ENCODE results near the gene FASTK. TPM values are rescaled to one million over a fixed set of nuclear protein-coding genes. Genes with fewer than 3 reads are reported as not detected.

FASTK gene
- total RNA-seq, 3 donors from 2014 or later = 78.6 to 122 (median 98.5) TPM

DNA sequence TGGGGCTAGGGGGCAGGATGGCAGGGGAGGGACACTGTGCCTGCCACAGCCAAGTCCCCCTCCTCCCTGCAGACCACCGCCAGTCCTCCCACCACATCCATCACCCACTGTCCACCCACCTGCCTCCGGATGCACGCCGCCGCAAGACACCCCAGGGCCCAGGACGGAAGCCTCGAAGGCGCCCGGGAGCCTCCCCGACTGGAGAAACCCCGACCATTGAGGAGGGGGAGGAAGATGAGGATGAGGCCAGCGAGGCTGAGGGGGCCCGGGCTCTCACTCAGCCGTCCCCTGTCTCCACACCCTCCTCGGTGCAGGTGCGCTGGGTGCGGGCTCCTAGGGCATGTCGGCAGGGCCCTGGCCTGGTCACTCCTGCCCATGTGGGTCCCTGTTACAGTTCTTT is 16.2 kb downstream of the FASTK start:
- DNase-seq (no peak), ATAC-seq (no peak)
- TF ChIP-seq, protein P1, sequence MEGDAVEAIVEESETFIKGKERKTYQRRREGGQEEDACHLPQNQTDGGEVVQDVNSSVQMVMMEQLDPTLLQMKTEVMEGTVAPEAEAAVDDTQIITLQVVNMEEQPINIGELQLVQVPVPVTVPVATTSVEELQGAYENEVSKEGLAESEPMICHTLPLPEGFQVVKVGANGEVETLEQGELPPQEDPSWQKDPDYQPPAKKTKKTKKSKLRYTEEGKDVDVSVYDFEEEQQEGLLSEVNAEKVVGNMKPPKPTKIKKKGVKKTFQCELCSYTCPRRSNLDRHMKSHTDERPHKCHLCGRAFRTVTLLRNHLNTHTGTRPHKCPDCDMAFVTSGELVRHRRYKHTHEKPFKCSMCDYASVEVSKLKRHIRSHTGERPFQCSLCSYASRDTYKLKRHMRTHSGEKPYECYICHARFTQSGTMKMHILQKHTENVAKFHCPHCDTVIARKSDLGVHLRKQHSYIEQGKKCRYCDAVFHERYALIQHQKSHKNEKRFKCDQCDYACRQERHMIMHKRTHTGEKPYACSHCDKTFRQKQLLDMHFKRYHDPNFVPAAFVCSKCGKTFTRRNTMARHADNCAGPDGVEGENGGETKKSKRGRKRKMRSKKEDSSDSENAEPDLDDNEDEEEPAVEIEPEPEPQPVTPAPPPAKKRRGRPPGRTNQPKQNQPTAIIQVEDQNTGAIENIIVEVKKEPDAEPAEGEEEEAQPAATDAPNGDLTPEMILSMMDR (IDR thresholded peaks at IDR 0.05) = no peak
- Histone ChIP-seq H3K4me3 (no peak overlapping the region), H3K4me1 (ENCODE audit: low read depth) (peaks cover 22% of the 10 kb centered on the region), H3K36me3 (ENCODE audit: low read depth) (peaks cover 5% of the 10 kb centered on the region), H3K9me3 (no peaks in the 10 kb centered on the region)
- intact Hi-C loops (cut with DNase I, micrococcal nuclease) = no loop called here

DNA sequence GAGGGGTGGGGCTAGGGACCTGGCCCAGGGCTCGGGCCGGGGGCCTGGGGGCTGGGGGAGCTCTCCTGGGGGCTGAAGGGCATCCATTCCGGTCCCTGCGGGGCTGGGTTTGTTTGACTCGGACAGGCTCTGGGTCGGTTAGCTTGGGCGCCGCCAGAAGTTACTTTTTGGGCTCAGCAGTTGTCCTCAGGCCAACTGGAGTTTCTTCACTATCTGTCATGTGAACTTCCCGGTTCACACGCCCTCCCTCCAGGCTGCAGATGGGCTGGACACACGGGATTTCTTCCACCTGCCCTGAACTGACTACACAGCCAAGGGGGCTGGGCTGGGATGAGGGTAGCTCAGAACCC is 17.4 kb downstream of the FASTK start:
- peak; percentile 0 for ATAC-seq
- Histone ChIP-seq H3K36me3 (ENCODE audit: low read depth) (peaks cover 5% of the 10 kb centered on the region), H3K9me3 (no peaks in the 10 kb centered on the region), H3K4me1 (ENCODE audit: low read depth) (peaks cover 29% of the 10 kb centered on the region), H3K4me3 (no peak overlapping the region)
- intact Hi-C loops (cut with DNase I, micrococcal nuclease) = no loop called here
- DNase-seq = peak in 1 of 3 donors; percentile 38
- TF ChIP-seq, protein P1 (IDR thresholded peaks at IDR 0.05) = no peak

DNA sequence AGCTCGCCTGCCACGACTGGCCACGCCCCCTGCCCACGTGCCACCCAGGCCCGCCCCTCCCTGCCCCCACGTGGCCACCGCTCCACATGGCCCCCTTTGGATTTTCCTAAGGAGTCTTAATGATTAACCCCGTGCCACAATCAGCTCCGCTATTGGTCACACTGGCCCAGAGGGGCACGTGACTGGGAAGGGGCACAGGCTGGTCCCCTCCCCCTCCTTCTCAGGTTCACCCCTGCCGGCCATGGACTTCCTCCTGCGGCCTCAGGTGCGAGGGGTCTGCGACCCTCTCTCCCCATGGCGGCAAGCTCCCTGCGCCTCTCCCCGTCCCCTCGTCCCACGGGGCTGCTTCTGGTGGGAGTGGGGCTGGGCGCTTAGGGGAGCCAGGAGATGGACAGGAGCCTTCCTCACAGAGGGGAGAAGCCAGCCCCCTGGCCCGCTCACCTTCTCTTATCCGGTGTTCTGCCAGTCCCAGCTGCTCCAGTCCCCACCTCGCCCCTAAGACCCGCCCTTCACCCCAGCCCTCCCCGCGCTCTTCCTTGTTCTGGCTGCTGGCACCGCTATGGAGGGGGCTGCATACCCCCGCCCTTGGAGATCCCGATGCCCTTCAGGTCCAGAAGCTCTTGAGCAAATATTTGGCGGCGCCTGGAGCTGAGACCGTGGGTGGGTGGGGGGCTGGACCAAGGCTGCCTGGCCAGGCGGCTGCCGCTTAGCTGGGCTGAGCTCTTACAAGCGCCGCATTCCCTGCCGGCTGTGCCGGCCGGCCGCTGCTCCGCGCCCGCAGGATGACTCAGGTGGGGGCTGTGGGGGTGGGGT is 18.0 kb downstream of the FASTK start:
- peak; percentile 85 to 91 (median 90) for DNase-seq
- TF ChIP-seq, protein P1 (IDR thresholded peaks at IDR 0.05) = no peak
- Histone ChIP-seq H3K36me3 (ENCODE audit: low read depth) (no peaks in the 10 kb centered on the region), H3K4me1 (ENCODE audit: low read depth) (peaks cover 29% of the 10 kb centered on the region), H3K9me3 (no peaks in the 10 kb centered on the region), H3K4me3 (no peak overlapping the region)
- ATAC-seq = peak; percentile 61
- intact Hi-C loops (cut with DNase I, micrococcal nuclease) = no loop called here

DNA sequence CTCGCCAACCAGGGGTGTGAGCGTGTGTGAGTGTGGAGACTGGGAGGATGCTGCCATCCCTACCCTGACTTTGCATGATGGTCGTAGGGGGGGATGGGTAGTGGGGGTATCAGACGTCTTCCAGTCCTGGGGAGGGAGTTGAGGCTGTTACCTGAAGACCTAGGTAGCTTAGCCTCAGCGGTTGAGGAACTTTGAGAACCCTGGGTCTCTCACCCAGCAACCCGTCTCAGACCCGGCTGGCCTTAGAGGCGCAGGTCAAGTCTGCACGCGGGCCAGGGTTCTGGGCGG is 18.6 kb downstream of the FASTK start:
- H3K4me1 ChIP-seq (ENCODE audit: low read depth) = peaks cover 32% of the 10 kb centered on the region
- TF ChIP-seq, protein P1 (IDR thresholded peaks at IDR 0.05) = no peak
- ATAC-seq (no peak), DNase-seq (no peak)
- no peaks in the 10 kb centered on the region for H3K9me3 ChIP-seq
- no peak overlapping the region for H3K4me3 ChIP-seq
- intact Hi-C loops (cut with DNase I, micrococcal nuclease) = no loop called here
- no peaks in the 10 kb centered on the region for H3K36me3 ChIP-seq (ENCODE audit: low read depth)

DNA sequence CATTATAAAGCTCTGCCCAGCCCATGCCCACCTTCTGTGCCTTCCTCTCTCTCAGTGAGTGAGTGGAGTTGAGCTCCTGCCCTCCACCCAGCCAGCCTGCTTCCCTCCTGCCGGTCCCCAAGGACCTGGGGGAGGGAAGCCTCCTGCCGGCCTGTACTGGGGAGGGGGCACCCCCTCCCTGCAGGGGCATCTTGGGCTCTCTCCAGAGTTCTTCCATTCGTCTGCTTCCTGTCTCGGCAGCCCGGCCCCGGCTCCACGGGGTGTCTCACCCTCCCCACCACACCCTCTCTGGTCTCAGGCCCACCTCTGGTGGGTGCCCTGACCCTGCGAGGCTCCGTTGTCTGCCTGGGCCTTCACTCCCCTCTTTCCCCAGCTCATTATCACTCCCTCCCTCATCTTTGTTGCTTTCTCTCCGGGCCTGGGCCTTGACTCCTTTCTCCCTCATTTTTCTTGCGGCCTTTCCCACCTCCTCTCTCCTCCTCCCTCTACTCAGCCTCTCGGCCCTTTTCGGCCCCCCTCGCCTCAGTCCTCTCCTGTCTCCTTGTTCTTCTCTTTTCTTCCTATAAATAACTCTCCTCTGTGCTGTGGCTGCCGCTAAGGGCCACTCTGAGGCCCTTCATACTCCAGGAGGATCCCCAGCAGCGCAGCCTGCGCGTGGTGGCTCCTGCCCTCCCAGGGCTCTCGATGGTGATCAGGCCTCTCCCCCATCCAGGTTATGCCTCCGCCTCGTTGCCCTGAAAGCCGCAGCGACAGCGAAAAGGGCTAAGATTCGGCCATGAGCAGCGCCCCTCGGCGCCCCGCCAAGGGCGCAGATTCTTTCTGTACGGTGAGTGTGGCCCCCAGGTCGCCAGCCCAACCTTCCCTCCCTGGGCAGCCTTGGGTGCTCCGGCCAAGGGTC is 19.1 kb downstream of the FASTK start:
- TF ChIP-seq, protein P1 (IDR thresholded peaks at IDR 0.05) = no peak
- H3K9me3 ChIP-seq = no peaks in the 10 kb centered on the region
- H3K36me3 ChIP-seq (ENCODE audit: low read depth) = no peaks in the 10 kb centered on the region
- DNase-seq = no peak
- H3K4me1 ChIP-seq (ENCODE audit: low read depth) = peaks cover 36% of the 10 kb centered on the region
- intact Hi-C loops (cut with DNase I, micrococcal nuclease) = no loop called here
- ATAC-seq = no peak
- H3K4me3 ChIP-seq = no peak overlapping the region

All from mucosa of descending colon (tissue), 3 donors.